Stimulated activated memory B cell treated with anti-CD40 and anti-IgM and Interleukin-4, amounts not matched to agents 10 μg/mL and 1 μg/mL and 100 μg/mL, for 72 hours (primary cell): Measurements from ENCODE around the gene CTNNBIP1.
A peak's percentile ranks its signal among the peaks of the same experiment; 100 is the strongest.

Experiments used
- ATAC-seq: fragments of 150-1000 bp; cut with Tn5 transposase; 2 replicates; pipeline ENCODE4 v1.10.0; 2021
- H3K27ac Mint-ChIP-seq: one replicate; pipeline ENCODE4 v1.8.0; 2022; ENCODE audit warnings: mild to moderate bottlenecking, mixed read lengths
- H3K27me3 Mint-ChIP-seq: one replicate; pipeline ENCODE4 v1.8.0; 2022; ENCODE audit warnings: mixed read lengths
- H3K36me3 Mint-ChIP-seq: one replicate; pipeline ENCODE4 v1.8.0; 2022; ENCODE audit warnings: mixed read lengths
- H3K4me1 Mint-ChIP-seq: one replicate; pipeline ENCODE4 v1.8.0; 2022; ENCODE audit warnings: mixed read lengths
- H3K4me3 Mint-ChIP-seq: one replicate; pipeline ENCODE4 v1.8.0; 2022; ENCODE audit warnings: mild to moderate bottlenecking, moderate library complexity, mixed read lengths
- H3K9me3 Mint-ChIP-seq: one replicate; pipeline ENCODE4 v1.8.0; 2022; ENCODE audit warnings: mixed read lengths

Gene CTNNBIP1

DNA sequence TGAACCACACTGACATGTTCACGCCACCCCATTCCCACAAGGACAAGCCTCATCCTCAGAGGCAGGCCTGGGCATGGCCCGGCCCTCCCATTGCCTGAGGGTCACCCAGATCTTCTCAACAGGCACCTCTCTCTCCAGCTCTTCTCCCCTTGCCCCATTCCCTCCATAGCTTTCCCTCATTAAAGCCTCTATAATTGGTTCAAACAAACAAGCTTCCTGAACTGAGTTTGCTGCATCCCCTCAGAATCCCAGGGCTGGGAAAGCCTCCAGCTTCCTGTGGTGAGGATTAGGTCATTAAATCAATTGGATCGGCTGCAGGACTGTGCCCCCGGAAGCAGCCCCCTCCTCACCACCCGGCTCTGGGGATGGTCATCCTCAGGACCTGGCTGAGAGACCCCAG, 18.9 kb downstream of the CTNNBIP1 start:
- H3K27me3 Mint-ChIP-seq = no peaks in the 10 kb centered on the region
- peaks cover 36% of the 10 kb centered on the region for H3K4me1 Mint-ChIP-seq
- H3K4me3 Mint-ChIP-seq = no peak overlapping the region
- no peak overlapping the region for H3K27ac Mint-ChIP-seq
- no peaks in the 10 kb centered on the region for H3K9me3 Mint-ChIP-seq
- no peak for ATAC-seq
- H3K36me3 Mint-ChIP-seq = no peaks in the 10 kb centered on the region

DNA sequence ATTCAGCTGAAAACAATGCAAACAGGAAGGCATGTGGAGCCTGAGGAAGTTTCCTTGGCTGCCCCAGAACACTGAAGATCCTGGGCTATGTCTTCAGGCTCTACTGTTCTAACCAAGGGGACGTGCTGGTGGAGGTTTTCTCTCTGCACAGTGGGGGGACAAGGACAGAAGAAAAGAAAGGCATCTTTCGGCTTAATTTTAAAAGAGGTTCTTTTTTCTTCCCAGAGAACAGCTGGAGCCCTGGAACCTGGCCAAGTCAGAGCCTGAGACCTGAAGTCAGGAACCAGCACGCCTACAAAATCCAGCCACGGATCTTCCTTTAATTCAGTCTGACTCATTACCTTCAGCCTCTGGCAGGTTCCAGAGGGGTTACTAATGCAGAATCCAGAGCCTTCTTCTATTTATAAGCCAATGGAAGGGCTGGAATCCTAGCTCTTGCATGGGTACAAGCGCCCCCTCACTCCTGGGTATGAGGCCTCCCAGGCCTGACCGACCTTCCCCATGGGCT, 19.8 kb downstream of the CTNNBIP1 start:
- ATAC-seq = no peak
- Mint-ChIP-seq H3K27ac (peak overlapping the region; percentile 66), H3K36me3 (no peaks in the 10 kb centered on the region), H3K4me3 (no peak overlapping the region), H3K4me1 (peaks cover 36% of the 10 kb centered on the region), H3K9me3 (no peaks in the 10 kb centered on the region), H3K27me3 (no peaks in the 10 kb centered on the region)

DNA sequence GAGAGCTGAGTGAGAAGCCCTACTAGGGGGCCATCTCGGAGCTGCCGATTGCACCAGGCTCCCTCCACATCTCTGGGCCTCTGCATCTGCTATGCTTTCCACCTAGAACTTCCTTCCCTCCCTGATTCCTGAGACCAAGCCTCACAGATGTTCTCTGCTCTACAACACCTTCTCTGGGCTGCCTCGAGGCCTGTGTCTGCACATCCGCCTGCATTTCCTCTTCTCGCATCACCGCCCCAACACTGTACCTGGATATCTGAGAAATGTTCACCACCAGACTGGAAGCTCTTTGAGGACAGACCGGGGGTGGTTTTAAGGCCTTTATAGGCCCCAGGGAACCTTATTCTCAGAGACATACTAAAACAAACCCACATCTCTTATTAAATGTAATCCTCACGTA, 20.7 kb downstream of the CTNNBIP1 start:
- Mint-ChIP-seq H3K27ac (peak overlapping the region; percentile 66), H3K36me3 (peaks cover 4% of the 10 kb centered on the region), H3K9me3 (no peaks in the 10 kb centered on the region), H3K4me3 (no peak overlapping the region), H3K4me1 (peaks cover 43% of the 10 kb centered on the region), H3K27me3 (no peaks in the 10 kb centered on the region)
- no peak for ATAC-seq

DNA sequence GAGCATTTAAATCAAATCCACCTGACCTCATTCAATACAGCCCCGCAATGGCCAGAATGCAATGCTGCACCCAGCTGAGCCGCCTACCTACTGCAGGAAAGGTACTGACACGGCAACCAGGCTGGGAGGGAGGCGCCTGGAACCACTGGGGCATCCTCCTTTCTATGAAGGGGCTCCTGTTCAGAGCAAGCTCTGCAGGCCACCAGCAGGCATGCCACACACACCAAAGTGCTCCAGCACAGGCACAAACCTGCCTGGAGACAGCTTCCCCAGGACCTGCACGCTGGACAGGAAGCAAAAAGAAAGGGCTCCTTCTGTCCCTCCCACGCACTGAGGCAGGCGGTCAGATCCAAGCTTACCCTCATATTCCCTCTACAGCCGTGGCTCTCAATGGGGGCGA, 21.2 kb downstream of the CTNNBIP1 start:
- peaks cover 42% of the 10 kb centered on the region for H3K4me1 Mint-ChIP-seq
- H3K27ac Mint-ChIP-seq = peak overlapping the region; percentile 66
- no peaks in the 10 kb centered on the region for H3K27me3 Mint-ChIP-seq
- H3K36me3 Mint-ChIP-seq = peaks cover 8% of the 10 kb centered on the region
- H3K4me3 Mint-ChIP-seq = no peak overlapping the region
- no peaks in the 10 kb centered on the region for H3K9me3 Mint-ChIP-seq
- ATAC-seq = no peak

DNA sequence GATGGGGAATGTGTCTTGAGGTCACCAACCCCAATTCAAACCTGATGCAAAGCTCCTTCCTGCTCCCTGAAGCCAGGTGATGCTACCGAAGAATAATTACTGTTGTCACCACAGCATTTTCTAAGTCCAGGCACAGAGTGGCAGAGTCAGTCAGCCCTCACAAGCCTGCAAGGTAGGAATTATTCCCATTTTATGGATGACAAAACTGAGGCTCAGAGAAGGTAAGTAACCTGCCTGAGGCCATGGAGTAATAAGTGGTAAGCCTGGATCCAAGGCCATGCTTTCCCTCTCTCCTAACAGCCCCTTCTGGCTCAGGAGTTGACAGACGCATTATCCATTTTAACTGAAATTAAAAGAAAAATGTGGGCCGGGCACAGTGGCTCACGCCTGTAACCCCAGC, 23.0 kb downstream of the CTNNBIP1 start:
- Mint-ChIP-seq H3K4me3 (no peak overlapping the region), H3K36me3 (peaks cover 21% of the 10 kb centered on the region), H3K9me3 (no peaks in the 10 kb centered on the region), H3K27ac (no peak overlapping the region), H3K4me1 (peaks cover 35% of the 10 kb centered on the region), H3K27me3 (no peaks in the 10 kb centered on the region)
- ATAC-seq = no peak

DNA sequence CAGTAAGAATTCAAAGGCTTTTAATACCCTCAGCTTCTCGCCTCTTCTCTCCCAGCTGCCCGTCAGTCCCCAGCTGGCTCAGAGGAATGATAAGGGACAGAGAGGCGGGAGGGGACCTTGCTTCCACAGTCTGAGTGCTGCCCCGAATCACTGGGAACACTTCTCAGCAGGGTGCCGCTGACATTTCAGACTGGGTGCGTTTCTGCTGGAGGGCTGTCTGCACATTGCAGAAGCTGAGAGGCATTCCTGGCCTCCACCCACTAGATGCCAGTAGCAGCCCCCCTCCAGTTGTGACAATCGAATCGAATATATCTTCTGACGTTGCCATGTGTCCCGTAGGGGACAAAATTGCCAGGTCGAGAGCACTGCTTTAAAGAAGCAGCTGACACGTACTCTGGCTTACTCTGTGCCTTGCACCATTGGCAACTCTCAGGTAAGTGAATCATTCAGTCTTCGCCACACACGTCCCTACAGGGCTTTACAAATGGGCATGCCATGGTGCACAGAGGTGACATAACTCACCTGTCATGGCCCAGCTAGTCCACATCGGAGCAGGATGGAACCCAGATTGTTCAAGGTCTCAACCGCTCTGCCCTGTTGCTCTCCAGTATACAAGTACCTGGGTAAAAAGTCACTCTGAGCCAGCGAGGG, 23.9 kb downstream of the CTNNBIP1 start:
- no peaks in the 10 kb centered on the region for H3K27me3 Mint-ChIP-seq

DNA sequence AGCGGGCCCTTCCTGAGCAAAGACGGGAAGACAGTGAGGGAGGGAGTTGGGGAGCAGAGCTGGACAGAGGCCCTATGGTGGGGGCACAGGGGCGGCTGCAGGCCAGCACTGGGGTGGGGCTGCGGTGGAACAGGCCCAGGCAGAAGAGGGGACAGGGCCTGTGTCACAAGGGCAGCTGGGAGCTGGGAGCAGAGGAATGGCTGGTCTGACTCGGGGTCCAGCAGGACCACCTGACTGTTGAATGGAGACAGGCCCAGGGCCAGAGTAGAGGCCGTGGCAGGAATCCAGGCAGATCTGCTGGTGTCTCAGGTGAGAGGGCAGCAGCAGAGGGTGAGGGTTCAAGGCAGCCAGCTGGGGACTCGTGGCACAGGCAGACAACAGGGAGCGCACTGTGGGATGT, 25.3 kb downstream of the CTNNBIP1 start:
- H3K36me3 Mint-ChIP-seq = peaks cover 25% of the 10 kb centered on the region
- no peak overlapping the region for H3K4me3 Mint-ChIP-seq
- ATAC-seq = no peak
- peak overlapping the region; percentile 35 for H3K27ac Mint-ChIP-seq
- no peaks in the 10 kb centered on the region for H3K27me3 Mint-ChIP-seq
- no peaks in the 10 kb centered on the region for H3K9me3 Mint-ChIP-seq
- peaks cover 24% of the 10 kb centered on the region for H3K4me1 Mint-ChIP-seq

More for the DNA sequence above, 23.9 kb downstream of the CTNNBIP1 start:
- Mint-ChIP-seq H3K4me3 (no peak overlapping the region), H3K36me3 (peaks cover 25% of the 10 kb centered on the region), H3K9me3 (no peaks in the 10 kb centered on the region), H3K4me1 (peaks cover 35% of the 10 kb centered on the region), H3K27ac (no peak overlapping the region)
- no peak for ATAC-seq

DNA sequence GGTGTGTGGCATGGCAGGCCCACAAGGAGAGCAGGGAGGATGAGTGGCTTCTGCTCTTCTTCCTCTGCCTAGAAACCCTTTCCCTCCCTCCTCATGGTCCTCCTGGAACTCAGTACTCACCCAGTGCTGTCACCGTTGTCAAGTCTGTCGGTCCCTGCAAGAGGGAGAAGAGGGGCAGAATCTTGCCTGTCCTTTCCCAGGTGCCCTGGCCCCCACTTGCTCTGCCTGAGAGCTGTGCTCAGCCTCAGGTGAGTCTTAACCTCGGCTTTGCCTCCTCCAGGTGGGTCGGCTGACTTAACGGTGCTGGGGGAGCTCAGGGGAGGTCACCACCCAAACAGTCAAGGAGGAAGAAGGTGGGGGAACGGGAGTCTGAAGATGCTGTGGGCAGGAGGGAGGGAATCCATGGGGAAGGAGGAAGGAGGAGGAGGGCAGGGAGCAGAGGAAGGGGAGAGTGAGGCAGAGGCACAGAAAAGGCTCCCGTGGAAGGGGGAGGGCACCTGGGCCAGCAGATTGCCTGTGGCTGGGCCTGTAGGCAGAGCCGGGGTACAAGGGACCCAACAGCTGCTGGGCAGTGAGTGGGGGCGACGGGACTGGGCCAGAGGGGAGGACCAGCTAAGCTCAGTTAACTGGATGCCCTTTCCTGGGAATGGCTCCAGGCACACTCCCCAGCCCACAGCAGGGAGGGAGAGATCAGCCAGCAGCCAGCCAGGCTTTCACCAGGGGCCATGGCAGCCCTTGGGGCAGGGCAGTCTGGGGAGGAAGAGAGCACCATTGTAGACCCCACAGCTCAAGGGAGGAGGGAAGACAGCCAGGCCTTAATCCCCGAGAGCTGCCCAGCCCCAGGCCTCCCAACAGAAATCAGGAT, 26.3 kb downstream of the CTNNBIP1 start:
- Mint-ChIP-seq H3K36me3 (peaks cover 25% of the 10 kb centered on the region), H3K4me1 (peaks cover 17% of the 10 kb centered on the region), H3K27me3 (no peaks in the 10 kb centered on the region), H3K27ac (peak overlapping the region; percentile 35), H3K4me3 (no peak overlapping the region), H3K9me3 (no peaks in the 10 kb centered on the region)
- ATAC-seq = no peak

DNA sequence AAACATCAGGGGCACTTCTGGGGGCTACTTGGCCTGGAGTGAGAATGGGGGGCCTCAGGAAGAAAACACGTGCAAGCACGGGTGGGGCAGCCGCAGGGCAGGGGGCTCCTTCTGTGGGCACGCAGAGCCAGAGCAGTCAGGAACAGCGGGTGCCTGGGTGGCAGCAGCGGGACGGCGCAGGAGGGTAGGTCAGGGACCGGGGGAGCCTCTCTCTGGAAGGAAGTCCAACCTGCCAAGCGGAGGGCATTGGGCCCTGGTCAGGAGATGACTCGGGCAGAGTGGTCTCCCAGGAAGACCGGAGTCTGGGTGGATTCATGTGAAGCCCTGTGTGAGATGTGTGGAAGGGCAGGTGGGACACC, 27.1 kb downstream of the CTNNBIP1 start:
- Mint-ChIP-seq H3K9me3 (no peaks in the 10 kb centered on the region), H3K36me3 (peaks cover 25% of the 10 kb centered on the region)
- ATAC-seq = no peak

DNA sequence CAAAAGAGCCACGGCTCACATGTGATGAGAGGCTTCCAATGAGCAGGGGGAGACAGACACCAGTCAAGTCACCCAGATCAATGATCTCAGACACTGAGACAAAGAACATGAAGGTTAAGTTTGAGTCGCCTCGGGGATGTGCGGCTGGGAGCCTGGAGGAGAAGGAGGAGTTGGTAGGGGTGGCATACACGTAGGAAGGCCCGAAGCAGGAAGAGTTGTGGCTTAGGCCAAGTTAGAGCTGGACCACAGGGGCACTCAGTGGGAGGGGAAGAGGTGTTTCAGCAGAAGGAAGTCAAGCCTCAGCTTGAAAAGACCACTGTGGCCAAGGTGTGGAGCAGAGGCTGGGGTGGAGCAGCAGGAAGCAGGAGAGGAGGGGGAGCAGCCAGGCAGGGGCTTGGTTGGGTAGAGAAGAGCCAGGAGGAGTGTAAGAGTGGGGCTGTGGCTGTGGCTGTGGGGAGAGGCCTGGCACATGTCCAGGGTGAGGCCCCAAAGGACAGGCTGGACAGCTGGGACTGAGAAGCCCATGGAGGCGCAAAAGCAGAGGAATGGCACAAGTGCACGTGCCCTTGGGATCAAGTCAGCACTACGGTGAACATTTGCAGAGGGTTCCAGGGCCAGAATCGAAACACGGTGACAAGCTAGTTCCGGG, 27.6 kb downstream of the CTNNBIP1 start:
- peaks cover 25% of the 10 kb centered on the region for H3K36me3 Mint-ChIP-seq
- H3K9me3 Mint-ChIP-seq = no peaks in the 10 kb centered on the region
- no peaks in the 10 kb centered on the region for H3K27me3 Mint-ChIP-seq
- peak overlapping the region; percentile 2 for H3K27ac Mint-ChIP-seq
- H3K4me1 Mint-ChIP-seq = peaks cover 17% of the 10 kb centered on the region
- no peak overlapping the region for H3K4me3 Mint-ChIP-seq
- no peak for ATAC-seq

More for the DNA sequence above, 27.1 kb downstream of the CTNNBIP1 start:
- peaks cover 17% of the 10 kb centered on the region for H3K4me1 Mint-ChIP-seq
- no peak overlapping the region for H3K4me3 Mint-ChIP-seq
- no peaks in the 10 kb centered on the region for H3K27me3 Mint-ChIP-seq
- no peak overlapping the region for H3K27ac Mint-ChIP-seq

DNA sequence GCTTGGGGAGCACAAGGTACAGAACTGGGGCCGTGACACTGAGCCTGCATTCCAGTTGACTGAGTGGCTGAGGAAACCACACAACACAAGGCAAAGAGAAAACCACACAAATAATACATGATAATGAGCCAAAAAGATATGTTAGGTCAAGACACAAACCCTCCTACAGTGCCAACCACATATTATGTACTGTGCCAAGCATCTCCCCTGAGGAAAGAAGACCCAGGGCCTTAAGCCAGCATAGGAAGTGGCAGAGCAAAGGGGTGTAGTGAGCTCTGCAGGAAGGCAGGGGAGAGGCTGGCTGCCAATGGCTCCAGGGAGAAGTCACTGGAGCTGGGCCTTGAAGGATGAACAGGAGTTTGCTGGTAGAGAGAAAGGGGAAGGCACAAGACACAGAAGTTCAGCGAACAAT, 28.2 kb downstream of the CTNNBIP1 start:
- Mint-ChIP-seq H3K4me1 (peaks cover 17% of the 10 kb centered on the region), H3K27me3 (no peaks in the 10 kb centered on the region), H3K9me3 (no peaks in the 10 kb centered on the region), H3K27ac (peak overlapping the region; percentile 2), H3K4me3 (no peak overlapping the region), H3K36me3 (peaks cover 25% of the 10 kb centered on the region)
- no peak for ATAC-seq

DNA sequence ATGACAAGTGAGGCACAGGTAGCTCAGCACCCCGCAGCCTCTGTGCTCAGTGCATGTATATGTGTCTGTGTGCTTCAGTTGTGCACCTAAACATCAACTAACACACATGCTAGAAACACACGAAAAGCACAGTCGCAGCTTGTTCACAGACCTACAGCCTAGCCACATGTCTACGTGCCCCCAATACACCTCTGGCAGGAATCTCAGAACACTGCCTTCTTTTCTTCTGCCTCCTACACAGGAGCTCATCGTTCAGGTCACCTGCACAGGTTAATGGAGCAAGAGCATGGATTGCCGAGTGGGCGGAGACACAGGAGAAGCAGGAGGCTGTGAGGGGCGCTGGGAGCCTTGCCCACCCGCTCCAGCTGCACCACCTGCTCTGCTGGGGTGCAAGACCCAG, 31.7 kb downstream of the CTNNBIP1 start:
- Mint-ChIP-seq H3K27ac (no peak overlapping the region), H3K9me3 (no peaks in the 10 kb centered on the region), H3K4me1 (peaks cover 15% of the 10 kb centered on the region), H3K36me3 (peaks cover 13% of the 10 kb centered on the region), H3K4me3 (no peak overlapping the region), H3K27me3 (no peaks in the 10 kb centered on the region)
- ATAC-seq = no peak

DNA sequence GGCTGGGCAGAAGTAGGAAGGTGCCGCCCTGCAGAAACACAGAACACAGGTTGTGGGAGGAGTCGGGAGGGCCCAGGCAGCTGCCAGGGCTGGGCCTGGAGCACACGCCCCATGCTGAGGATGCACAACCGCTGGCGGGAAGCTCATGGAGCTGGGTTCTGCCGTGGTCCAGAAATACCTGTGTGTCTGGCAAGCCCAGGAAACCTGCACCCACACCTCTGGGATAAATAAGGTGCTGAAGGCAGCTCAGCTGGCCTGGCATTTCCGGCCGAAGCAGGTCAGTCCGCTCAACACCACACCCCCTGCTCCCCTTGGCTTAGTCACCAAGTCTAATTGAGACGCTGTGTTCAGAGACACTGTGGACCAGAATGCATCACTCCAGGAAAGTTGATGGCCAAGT, 32.1 kb downstream of the CTNNBIP1 start:
- H3K36me3 Mint-ChIP-seq = peaks cover 13% of the 10 kb centered on the region
- no peaks in the 10 kb centered on the region for H3K9me3 Mint-ChIP-seq
- H3K27me3 Mint-ChIP-seq = no peaks in the 10 kb centered on the region
- ATAC-seq = no peak
- no peak overlapping the region for H3K27ac Mint-ChIP-seq
- H3K4me1 Mint-ChIP-seq = peaks cover 15% of the 10 kb centered on the region
- H3K4me3 Mint-ChIP-seq = no peak overlapping the region

DNA sequence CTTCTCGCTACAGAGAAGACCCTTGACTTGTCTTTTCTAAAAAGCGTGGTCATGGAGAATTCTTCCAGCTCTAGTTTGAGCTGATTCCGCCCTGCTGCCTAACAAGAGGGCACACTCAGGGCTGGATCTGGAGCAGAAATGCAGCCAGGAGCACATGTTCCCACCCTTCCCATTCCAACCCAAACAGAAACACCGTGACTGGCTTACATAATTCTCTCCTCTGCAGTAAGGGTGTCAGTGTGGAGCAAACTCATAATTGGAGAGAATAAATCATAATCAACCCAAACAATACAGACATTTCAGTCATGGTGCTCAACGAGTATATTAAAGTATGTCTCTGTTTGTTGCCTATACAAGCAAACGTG, 34.5 kb downstream of the CTNNBIP1 start:
- ATAC-seq = no peak
- Mint-ChIP-seq H3K27ac (no peak overlapping the region), H3K4me1 (peaks cover 7% of the 10 kb centered on the region), H3K9me3 (no peaks in the 10 kb centered on the region), H3K4me3 (no peak overlapping the region), H3K36me3 (no peaks in the 10 kb centered on the region), H3K27me3 (no peaks in the 10 kb centered on the region)

DNA sequence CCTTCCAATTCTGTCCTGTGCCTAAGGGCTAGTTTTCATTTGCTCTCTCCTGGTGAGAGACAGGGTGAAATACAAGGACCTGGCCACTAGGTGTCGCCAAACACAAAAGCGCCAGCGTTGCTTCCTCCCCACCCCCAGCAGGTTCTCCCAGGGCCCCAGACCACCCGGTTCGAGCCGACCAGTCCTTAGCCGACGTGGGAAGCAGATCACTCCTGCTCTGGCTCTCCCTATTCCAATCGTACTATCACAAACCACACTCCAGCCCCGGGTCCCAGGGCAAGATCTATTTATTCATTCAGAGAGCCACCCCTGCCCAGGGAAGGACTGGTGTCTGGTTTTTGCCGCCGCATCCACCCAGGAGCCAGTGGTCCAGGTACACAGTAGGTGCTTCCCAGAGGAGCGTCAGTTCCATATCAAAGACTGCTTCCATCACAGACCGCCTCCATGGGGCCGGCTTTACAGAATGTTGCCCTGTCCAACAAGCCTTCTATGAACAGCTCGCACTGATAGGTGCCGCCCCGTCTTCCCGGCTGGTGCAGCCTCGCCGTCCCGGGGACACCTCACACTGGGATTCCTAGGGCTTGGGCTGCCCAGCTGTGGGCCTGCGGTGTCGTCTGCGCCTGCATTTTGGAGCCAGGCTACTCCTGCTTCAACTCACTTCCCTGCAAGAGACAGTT, 35.0 kb downstream of the CTNNBIP1 start:
- Mint-ChIP-seq H3K27ac (peak overlapping the region; percentile 26), H3K27me3 (no peaks in the 10 kb centered on the region), H3K4me3 (no peak overlapping the region), H3K36me3 (no peaks in the 10 kb centered on the region), H3K9me3 (no peaks in the 10 kb centered on the region), H3K4me1 (peaks cover 7% of the 10 kb centered on the region)
- ATAC-seq = peak; percentile 88
